RWPE1 (cell line): ENCODE measurements around the gene ANGEL2.

Experiments used
- CTCF ChIA-PET: fragments of 350-600 bp; sonication (Branson Sonifier 250); formaldehyde crosslinking; extraction: SDS; loops from one replicate; lab custom pipeline; 2021; lab: Yijun Ruan, JAX
- POLR2A ChIA-PET: fragments of 400-600 bp; formaldehyde crosslinking; extraction: SDS; loops from one replicate; lab custom pipeline; 2020; ENCODE audit warnings: antibody characterized with exemption; ENCODE audit not compliant: low non-redundant PET; lab: Yijun Ruan, JAX
- DNase-seq: peaks from one replicate; pipeline ENCODE4 v3.0.0; 2012; ENCODE audit warnings: low spot score
- H3K27ac ChIP-seq: fragments of 450-650 bp; 2 replicates; pipeline ENCODE4 v1.5.1; 2017
- CTCF ChIP-seq: fragments of 450-650 bp; conservative IDR thresholded peaks from 2 replicates; pipeline ENCODE4 v1.5.1; 2017; ENCODE audit warnings: low read depth, mild to moderate bottlenecking

The ANGEL2 gene

GRCh38 chr1:212964102-212964501 is 51.6 kb downstream of the ANGEL2 start:
- CTCF ChIA-PET: interaction anchor here (0.6 kb wide), 1 partner anchor 412 kb away, joined by 3 read pairs; no protein-coding TSS in a partner anchor
- TF ChIP-seq CTCF: no peak
- no peak for DNase-seq
- POLR2A ChIA-PET: no interaction called here
- no peak overlapping the region for H3K27ac ChIP-seq

DNA sequence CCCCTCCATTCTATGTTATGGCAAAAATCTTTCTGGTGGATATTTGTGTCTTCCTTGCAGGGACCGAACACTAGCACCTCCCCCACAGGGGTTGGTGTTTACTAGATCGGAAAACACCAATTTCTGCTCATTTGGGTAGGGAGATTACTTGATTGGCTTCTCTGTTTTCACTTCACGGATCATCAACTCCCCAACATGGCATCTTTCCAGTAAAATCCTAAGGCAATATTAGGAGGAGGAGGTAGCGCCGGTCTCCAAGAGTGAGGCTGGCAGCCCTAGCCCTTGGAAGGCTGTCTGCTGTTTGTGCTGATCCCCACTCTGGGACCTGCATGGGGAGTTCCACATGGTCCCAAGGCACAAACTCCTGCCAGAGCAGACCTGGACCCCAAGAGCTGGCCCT is 53.2 kb downstream of the ANGEL2 start:
- CTCF ChIA-PET: no interaction called here
- no peak for TF ChIP-seq CTCF

DNA sequence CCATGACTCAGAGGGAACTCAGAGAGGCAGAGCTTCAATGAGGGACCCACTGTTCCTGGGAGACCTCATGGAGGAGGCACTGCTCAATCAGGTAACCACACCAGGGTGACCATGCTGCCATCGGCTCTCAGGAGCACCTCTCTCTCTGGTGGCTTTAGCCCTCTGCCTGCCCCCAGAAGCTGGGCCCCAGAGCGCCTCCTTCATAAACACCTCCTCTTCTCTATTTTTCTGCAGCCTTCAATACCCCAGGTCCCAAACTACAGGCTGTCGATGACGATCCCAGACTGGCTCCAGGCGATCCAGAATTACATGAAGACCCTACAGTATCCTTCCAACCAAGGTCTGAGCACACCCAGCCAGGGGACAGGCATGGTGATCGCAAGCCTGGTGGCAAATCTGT is 54.7 kb downstream of the ANGEL2 start:
- TF ChIP-seq CTCF: no peak
- ChIA-PET POLR2A (no interaction called here), CTCF (no interaction called here)
- no peak overlapping the region for H3K27ac ChIP-seq
- no peak for DNase-seq

More for the DNA sequence above, 53.2 kb downstream of the ANGEL2 start:
- POLR2A ChIA-PET: no interaction called here
- DNase-seq: no peak
- no peak overlapping the region for H3K27ac ChIP-seq

DNA sequence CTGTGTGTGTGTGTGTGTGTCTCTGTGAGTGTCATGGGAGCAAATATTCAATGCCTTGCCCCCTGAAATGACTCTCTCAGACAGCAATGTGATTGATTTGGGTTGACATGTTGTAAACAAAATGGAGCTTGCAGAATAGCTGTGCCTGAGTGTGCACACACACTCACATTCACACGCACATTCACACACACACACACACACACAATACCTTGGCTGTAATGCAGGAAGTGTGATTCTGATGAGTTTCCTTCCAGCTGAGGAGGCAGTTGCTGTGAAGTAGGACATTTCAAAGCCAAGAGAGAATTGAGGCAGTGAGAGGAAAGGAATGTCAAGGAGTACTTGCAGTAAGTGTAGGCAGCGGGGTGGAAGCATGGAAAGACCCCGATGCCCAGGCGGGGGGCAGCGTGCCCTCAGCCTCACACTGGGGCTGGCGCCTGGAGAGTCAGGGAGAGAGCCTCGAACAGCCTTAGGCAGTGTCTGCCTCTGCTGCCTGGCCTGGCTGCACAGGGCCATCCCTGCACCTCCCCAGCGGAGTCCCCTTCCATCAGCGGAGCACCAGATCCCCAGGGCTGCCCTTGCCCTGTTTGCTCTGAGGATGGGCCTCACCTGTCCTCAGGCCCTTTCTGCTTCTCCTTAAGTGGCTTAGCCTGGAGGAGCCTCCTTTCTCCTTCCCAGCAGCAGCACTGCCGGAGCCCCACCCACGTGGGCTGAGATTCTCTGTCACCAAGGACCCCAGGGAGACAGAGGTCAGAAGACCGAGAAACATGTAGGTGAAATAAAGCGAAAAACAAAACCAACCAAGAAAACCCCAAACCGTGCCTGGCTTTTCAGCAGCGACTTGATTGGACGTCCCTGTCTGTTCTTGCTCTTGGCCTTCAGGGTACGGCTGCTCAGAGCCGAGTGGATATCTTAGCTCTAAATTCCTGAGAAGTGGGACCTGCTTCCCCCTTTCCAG is 56.1 kb downstream of the ANGEL2 start:
- CTCF ChIA-PET: no interaction called here
- POLR2A ChIA-PET: no interaction called here
- DNase-seq: no peak
- TF ChIP-seq CTCF: no peak
- no peak overlapping the region for H3K27ac ChIP-seq

- no peak for DNase-seq
- TF ChIP-seq CTCF: no peak
- no peak overlapping the region for H3K27ac ChIP-seq
- ChIA-PET CTCF (interaction anchor here (0.7 kb wide), 1 partner anchor 19 kb away, joined by 4 read pairs; no protein-coding TSS in a partner anchor), POLR2A (no interaction called here)
These were observed 57.5 kb downstream of the ANGEL2 start for GRCh38 chr1:212958175-212958574.

DNA sequence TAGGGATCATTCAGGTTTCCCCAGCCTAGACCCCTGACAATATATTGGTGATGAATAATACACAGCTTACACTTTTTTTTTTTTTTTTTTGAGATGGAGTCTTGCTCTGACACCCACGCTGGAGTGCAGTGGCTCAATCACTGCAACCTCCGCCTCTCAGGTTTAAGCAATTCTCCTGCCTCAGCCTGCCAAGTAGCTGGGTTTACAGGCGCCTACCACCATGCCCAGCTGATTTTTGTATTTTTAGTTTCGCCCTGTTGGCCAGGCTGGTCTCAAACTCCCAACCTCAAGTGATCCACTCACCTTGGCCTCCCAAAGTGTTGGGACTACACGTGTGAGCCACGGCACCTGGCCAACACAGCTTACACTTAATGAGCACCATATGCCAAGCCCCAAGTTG is 58.1 kb downstream of the ANGEL2 start:
- ChIA-PET CTCF (interaction anchor here (0.7 kb wide), 1 partner anchor 18 kb away, joined by 4 read pairs; no protein-coding TSS in a partner anchor), POLR2A (no interaction called here)
- DNase-seq: no peak
- no peak for TF ChIP-seq CTCF
- no peak overlapping the region for H3K27ac ChIP-seq
